Measurements from ENCODE around the gene CD99.
"Not testable (repeated sequence)": the region's sequence is repeated elsewhere in the genome, so short reads cannot be mapped to it uniquely, and the experiment has no call there.

The CD99 gene

DNA sequence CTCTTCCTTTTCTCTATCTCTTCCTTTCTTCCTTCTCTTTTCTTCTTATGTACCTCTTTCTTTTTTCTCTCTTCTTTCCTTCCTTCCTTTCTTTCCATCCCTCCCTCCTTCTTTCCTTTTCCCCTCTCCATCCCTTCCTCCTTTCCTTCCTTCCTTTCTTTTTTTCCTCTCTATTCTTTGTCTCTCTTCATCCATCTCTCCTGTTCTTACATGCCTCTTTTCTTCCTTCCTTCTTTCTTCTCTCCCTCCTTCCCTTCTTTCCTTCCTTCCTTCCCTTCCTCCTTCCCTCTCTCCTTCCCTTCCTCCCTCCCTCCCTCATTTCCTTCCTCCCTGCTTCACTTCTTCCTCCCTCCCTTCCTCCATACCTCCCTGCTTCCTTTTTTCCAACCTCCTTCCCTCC lies 41.6 kb downstream of the CD99 start:
- DNase-seq, result no peak

DNA sequence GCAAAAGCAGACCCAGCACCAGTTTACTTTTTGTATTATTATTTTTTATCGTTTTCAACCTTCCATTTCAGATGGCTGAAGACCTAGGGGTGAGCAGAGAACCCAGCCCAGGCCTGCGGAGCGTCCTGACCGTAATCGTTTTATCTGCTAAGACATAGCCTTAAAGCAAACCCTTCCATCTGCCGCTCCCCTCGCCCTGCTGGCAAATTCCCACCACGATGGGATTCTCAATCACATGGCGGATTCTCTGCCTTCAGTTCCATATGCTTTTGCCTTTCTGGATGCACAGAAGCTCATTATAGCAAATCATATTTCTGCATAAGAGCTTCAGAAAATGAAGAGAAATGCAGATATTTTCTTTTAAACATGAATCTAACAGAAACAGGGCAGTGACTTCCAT lies 42.2 kb downstream of the CD99 start:
- DNase-seq, result no peak

GRCh38 chrX:2735270-2735669 lies 44.2 kb downstream of the CD99 start:
- no peak for DNase-seq

DNA sequence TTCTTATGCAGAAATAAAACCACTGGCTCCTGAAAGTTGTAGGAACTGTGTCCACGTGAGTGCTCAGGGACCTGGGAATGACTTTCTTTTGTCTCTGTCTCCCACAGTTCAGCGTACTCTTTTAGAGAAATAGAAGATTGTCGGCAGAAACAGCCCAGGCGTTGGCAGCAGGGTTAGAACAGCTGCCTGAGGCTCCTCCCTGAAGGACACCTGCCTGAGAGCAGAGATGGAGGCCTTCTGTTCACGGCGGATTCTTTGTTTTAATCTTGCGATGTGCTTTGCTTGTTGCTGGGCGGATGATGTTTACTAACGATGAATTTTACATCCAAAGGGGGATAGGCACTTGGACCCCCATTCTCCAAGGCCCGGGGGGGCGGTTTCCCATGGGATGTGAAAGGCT lies 49.6 kb downstream of the CD99 start:
- DNase-seq, result no peak

DNA sequence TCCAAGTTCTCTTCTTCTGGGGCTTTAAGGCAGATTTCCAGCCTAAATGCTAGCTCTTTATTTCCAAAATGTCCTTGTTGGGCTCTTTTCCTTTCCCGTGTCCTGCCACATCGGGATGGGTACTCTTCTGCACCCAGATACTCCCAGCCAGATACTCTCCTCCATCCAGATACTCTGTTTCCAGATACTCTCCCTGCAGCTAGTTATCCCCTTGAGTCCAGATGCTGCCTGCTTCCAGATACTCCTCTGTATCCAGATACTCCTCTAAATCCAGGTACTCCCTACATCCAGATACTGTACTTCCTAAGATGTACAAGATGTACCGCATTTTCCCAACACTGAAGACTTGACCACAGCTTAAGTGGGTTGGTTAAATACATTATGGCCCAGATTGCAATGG lies 50.3 kb downstream of the CD99 start:
- no peak for DNase-seq

DNA sequence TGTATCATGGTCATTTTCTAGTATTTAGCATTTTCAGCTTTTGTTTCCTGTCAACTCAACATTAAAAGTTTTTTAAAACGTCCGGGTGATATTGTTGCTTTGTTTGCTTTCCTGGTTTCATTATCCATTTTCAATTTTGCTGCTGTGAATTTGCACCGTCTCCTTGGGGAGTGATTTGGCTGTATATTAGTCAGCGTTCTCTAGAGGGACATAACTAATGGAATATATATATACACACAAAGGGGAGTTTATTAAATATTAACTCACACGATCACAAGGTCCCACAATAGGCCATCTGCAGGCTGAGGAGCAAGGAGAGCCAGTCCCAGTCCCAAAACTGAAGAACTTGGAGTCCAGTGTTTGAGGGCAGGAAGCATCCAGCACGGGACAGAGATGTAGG lies 55.2 kb downstream of the CD99 start:
- not testable (repeated sequence) for DNase-seq

DNA sequence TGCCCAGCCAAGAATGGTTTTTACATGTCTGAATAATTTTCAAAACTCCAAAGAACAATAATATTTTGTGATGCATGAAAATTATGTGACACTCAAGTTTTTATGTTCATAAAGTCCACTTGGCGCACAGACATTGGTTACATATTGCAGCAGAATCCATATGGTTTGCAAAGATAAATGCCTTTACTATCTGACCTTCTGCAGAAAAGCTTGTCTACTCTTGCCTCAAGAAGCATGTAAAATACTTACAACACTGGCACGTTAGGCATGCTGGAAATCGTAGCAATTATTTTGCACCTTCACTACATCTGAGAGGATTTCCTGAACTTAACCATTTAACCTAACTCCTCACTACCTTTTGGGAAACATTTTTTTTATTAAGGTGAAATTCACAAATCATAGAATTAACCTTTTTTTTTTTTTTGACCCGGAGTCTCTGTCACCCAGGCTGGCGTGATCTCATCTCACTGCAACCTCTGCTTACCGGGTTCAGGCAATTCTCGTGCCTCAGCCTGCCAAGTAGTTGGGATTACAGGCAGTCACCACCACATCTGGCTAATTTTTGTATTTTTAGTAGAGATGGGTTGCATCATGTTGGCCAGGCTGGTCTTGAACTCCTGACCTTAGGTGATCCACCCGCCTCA lies 57.2 kb downstream of the CD99 start:
- DNase-seq, result no peak

GRCh38 chrX:2748815-2749188 lies 57.7 kb downstream of the CD99 start:
- DNase-seq, result no peak

DNA sequence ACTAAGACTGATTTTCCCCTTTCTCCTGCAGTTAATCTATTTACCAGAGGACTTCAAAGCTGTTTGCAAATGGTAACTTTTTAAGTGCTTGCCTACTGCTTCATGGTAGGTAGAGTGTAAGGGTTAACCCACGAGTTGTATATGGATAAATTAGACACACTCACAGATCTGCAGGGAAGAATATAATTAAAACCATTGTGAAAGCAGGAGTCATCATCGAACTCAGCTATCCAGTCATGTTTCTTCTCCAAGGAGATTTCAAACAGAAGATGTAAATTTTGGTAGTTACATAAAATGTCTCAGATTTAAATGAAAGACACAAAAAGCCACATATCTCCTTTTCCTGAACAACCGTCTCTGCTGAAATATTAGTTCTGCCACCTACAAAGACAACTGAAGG lies 60.2 kb downstream of the CD99 start:
- DNase-seq, result no peak

- DNase-seq, result not testable (repeated sequence)
Observed at GRCh38 chrX:2751874-2752300, 60.8 kb downstream of the CD99 start, which contains the start of gene XG. Gene XG (plus strand): TSS chrX:2752040. CDS start chrX:2752275, 235 bp downstream.

- DNase-seq, result not testable (repeated sequence)
Observed at GRCh38 chrX:2752441-2752840, 61.3 kb downstream of the CD99 start.

DNA sequence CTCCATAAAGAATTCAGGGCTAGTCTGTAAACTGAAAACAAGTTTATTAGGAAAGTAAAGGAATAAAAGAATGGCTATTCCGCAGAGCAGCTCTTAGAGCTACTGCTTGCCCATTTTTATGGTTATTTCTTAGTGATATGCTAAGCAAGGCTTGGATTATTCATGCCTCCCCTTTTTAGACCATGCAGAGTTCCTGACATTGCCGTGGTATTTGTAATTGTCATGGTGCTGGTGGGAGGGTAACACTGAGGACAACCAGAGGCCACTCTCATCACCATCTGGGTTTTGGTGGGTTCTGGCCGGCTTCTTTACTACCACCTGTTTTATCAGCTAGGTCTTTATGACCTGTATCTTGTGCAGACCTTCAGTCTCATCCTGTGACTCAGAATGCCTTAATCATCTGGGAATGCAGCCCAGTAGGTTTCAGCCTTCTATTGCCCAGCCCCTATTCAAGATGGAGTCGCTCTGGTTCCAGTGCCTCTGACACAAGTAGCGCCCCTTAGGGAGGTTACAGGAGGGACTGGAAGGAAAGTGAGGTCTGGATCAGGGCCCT lies 64.1 kb downstream of the CD99 start:
- DNase-seq, result not testable (repeated sequence)

DNA sequence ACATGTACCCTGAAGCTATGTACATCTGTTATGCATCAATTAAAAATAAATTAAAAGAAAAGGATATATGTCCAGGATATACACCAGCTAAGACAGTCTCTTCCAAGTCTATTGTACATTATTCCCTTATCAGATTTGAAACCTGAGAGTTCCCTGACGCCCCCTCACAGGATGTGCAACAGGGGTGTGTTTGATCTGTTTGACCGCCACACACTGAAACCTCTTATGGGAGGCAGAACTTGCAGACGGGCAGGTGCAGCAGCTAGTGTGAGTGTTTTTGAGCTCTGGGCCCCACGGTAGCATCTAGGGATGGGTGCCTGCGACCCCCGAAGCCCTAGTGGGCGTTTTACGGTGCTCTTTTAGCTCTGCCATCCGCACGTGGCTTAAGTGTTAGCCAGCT lies 65.5 kb downstream of the CD99 start:
- no peak for DNase-seq

DNA sequence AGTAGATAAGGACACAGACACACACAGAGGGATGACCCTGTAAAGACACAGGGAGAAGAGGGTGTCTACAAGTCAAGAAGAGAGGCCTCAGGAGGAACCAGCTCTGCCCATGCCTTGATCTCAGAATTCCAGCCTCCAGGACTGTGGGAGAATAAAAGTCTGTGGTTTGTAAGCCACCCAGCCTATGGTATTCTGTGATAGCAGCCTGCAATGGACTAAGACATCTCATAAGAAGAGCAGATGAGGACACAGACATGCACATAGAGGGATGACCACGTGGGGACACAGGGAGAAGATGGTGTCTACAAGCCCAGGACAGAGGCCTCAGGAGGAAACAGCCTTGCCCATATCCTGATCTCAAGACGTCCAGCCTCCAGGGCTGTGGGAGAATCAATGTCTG lies 70.2 kb downstream of the CD99 start:
- DNase-seq, result no peak

DNA sequence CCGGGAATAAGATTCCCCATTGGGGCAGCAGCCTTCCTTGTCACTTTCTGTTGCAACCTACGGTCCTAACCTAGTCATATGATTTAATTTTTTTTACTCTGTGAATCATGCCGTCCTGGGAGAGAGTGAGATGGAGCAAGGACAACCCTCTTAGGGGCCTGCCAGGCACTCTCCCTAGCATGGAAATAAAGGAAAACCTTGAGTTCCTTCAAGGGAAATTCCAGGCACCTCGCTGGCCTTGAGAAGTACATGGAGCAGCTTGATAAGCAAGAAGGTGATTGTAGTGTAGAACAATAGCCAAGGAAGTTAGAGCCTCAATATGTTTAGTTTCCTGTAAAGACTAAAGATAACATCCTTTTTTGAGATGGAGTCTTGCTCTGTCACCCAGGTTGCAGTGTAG lies 71.6 kb downstream of the CD99 start:
- not testable (repeated sequence) for DNase-seq

- not testable (repeated sequence) for DNase-seq
Observed at GRCh38 chrX:2764766-2765548, 73.9 kb downstream of the CD99 start.

DNA sequence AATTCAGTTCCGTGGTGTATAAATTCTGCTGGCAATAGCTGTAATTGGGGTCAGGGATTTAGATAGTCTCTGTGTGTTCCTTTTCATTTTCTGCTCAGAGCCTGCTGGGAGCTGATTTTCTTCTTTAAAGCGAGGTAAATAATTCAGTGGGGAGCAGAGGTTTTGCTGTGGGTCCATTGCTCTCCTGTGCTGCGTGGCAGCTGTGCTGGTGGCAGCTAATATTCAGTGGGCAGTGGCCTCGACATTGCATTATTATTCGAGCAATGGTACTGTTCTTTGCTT lies 74.4 kb downstream of the CD99 start:
- no peak for DNase-seq

GRCh38 chrX:2766906-2767305 lies 75.8 kb downstream of the CD99 start:
- DNase-seq, result no peak

GRCh38 chrX:2767631-2768455 lies 76.7 kb downstream of the CD99 start:
- no peak for DNase-seq

- no peak for DNase-seq
Observed at GRCh38 chrX:2769615-2770014, 78.5 kb downstream of the CD99 start.

DNA sequence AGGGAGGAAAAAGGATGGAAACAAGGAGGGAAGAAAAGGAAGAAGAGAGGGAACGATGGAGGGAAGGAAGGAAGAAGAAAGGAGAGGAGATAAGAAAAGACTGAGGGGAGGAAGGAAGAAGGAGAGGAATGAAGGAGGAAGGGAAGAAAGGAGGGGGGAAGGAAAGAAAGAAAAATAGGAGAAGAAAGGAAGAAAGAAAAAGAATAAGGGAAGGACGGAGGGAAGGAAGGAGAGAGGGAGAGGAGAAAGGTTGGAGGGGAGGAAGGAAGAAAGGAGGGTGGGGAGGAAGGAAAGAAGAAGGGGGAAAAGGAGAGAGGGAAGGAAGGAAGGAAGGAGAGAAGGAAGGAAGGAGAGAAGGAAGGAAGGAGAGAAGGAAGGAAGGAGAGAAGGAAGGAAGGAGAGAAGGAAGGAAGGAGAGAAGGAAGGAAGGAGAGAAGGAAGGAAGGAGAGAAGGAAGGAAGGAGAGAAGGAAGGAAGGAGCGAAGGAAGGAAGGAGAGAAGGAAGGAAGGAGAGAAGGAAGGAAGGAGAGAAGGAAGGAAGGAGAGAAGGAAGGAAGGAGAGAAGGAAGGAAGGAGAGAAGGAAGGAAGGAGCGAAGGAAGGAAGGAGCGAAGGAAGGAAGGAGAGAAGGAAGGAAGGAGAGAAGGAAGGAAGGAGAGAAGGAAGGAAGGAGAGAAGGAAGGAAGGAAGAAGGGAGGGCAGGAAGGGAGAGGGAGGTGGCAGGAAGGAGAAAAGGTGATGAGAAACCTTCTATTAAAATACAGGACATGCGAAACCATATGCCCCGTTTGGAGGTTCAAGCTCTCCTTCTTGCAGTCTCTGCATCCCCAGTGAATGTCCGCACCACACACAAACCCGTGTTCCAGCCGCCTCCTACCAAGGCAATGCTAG lies 82.3 kb downstream of the CD99 start:
- DNase-seq, result not testable (repeated sequence)

- no peak for DNase-seq
Observed at GRCh38 chrX:2774057-2774456, 83.0 kb downstream of the CD99 start.

GRCh38 chrX:2774776-2775175 lies 83.7 kb downstream of the CD99 start:
- no peak for DNase-seq

Data from DMS153 (cell line).